WTC11 (cell line): ENCODE results near the gene TMEM204. TPM values are rescaled to one million over a fixed set of nuclear protein-coding genes. Genes with fewer than 3 reads are reported as not detected.

Experiments
- ATAC-seq: fragments of 200-7000 bp; cut with Tn5 transposase; 2 replicates; pipeline ENCODE4 v1.10.0; 2021; ENCODE audit warnings: mild to moderate bottlenecking, moderate library complexity
- CTCF ChIA-PET: fragments of 300-600 bp; sonication (Branson Sonifier 250); formaldehyde crosslinking; loops from one replicate; lab custom pipeline; 2021; ENCODE audit warnings: antibody characterized with exemption; lab: Charles Lee
- POLR2A ChIA-PET: fragments of 350-600 bp; sonication (Branson Sonifier 250); formaldehyde crosslinking; loops from one replicate; lab custom pipeline; 2021; ENCODE audit warnings: antibody characterized with exemption; lab: Charles Lee
- DNase-seq: peaks from one replicate; pipeline ENCODE4 v3.0.0; 2021; ENCODE audit warnings: low spot score
- H3K27ac Mint-ChIP-seq: 2 replicates; pipeline ENCODE4 v1.8.0; 2021; ENCODE audit warnings: mixed read lengths
- H3K27me3 Mint-ChIP-seq: 2 replicates; pipeline ENCODE4 v1.8.0; 2021; ENCODE audit warnings: low read depth, mild to moderate bottlenecking, moderate library complexity, mixed read lengths
- H3K36me3 Mint-ChIP-seq: 2 replicates; pipeline ENCODE4 v1.8.0; 2021; ENCODE audit warnings: mixed read lengths
- H3K4me1 Mint-ChIP-seq: 2 replicates; pipeline ENCODE4 v1.8.0; 2022; ENCODE audit warnings: mixed read lengths
- H3K4me3 Mint-ChIP-seq: 2 replicates; pipeline ENCODE4 v1.8.0; 2021; ENCODE audit warnings: mild to moderate bottlenecking, moderate library complexity, mixed read lengths
- H3K9me3 Mint-ChIP-seq: 2 replicates; pipeline ENCODE4 v1.8.0; 2021; ENCODE audit warnings: mixed read lengths
- CREB1 ChIP-seq: sonication (generic); formaldehyde crosslinking; IDR thresholded peaks from 2 replicates; pipeline ENCODE4 v1.8.0; 2023; ENCODE audit warnings: mild to moderate bottlenecking, missing genetic modification reagents
- ETV6 ChIP-seq: sonication (generic); formaldehyde crosslinking; IDR thresholded peaks from 2 replicates; pipeline ENCODE4 v1.8.1; 2022; ENCODE audit warnings: mild to moderate bottlenecking, missing genetic modification reagents
- GABPB1 ChIP-seq: sonication (generic); formaldehyde crosslinking; IDR thresholded peaks from 2 replicates; pipeline ENCODE4 v1.8.1; 2023; ENCODE audit warnings: mild to moderate bottlenecking, missing genetic modification reagents
- GRHL2 ChIP-seq: fragments of 250-450 bp; sonication (Bioruptor Pico); IDR thresholded peaks from 2 replicates; pipeline ENCODE4 v1.8.0; 2022; ENCODE audit warnings: mild to moderate bottlenecking, moderate library complexity; ENCODE audit not compliant: insufficient replicate concordance, severe bottlenecking
- JAZF1 ChIP-seq: fragments of 250-450 bp; sonication (Bioruptor Pico); IDR thresholded peaks from 2 replicates; pipeline ENCODE4 v1.9.0; 2021; ENCODE audit warnings: moderate library complexity, mild to moderate bottlenecking, inconsistent platforms
- JUN ChIP-seq: sonication (generic); formaldehyde crosslinking; IDR thresholded peaks from 2 replicates; pipeline ENCODE4 v1.8.0; 2023; ENCODE audit warnings: mild to moderate bottlenecking, missing genetic modification reagents
- NFYB ChIP-seq: sonication (generic); formaldehyde crosslinking; conservative IDR thresholded peaks from 2 replicates; pipeline ENCODE4 v1.8.0; 2022; ENCODE audit warnings: low read depth, missing genetic modification reagents
- SOX15 ChIP-seq: fragments of 250-450 bp; sonication (Bioruptor Pico); IDR thresholded peaks from 2 replicates; pipeline ENCODE4 v1.9.0; 2021; ENCODE audit warnings: mild to moderate bottlenecking
- TP53 ChIP-seq: sonication (generic); formaldehyde crosslinking; IDR thresholded peaks from 2 replicates; pipeline ENCODE4 v1.8.1; 2023; ENCODE audit warnings: mild to moderate bottlenecking, missing genetic modification reagents
- ZNF138 ChIP-seq: sonication (generic); formaldehyde crosslinking; conservative IDR thresholded peaks from 2 replicates; pipeline ENCODE4 v1.8.1; 2022; ENCODE audit warnings: mild to moderate bottlenecking, moderate library complexity, missing genetic modification reagents
- ZNF219 ChIP-seq: sonication (generic); formaldehyde crosslinking; IDR thresholded peaks from 2 replicates; pipeline ENCODE4 v1.8.0; 2023; ENCODE audit warnings: missing genetic modification reagents, mild to moderate bottlenecking, borderline replicate concordance
- ZNF263 ChIP-seq: sonication (generic); formaldehyde crosslinking; IDR thresholded peaks from 2 replicates; pipeline ENCODE4 v1.8.1; 2022; ENCODE audit warnings: low read depth, mild to moderate bottlenecking, moderate library complexity, missing genetic modification reagents
- total RNA-seq: library from RNA; stranded (reverse); gene quantifications from 3 replicates; pipeline ENCODE4 v1.2.3, GENCODE V29; 2021
- TF ChIP-seq, protein P1 (sequence below): fragments of 250-450 bp; sonication (Bioruptor Pico); IDR thresholded peaks from 2 replicates; pipeline ENCODE4 v1.9.0; 2021; ENCODE audit warnings: mild to moderate bottlenecking
- TF ChIP-seq, protein P2 (sequence below): sonication (generic); formaldehyde crosslinking; IDR thresholded peaks from 2 replicates; pipeline ENCODE4 v1.8.0; 2022; ENCODE audit warnings: mild to moderate bottlenecking, missing genetic modification reagents
- TF ChIP-seq, protein P3 (sequence below): fragments of 250-450 bp; sonication (Bioruptor Pico); conservative IDR thresholded peaks from 2 replicates; pipeline ENCODE4 v1.9.0; 2021; ENCODE audit warnings: mild to moderate bottlenecking
- TF ChIP-seq, protein P4 (sequence below): sonication (generic); formaldehyde crosslinking; IDR thresholded peaks from 2 replicates; pipeline ENCODE4 v1.8.0; 2023; ENCODE audit warnings: mild to moderate bottlenecking, missing genetic modification reagents
- TF ChIP-seq, protein P5 (sequence below): sonication (generic); formaldehyde crosslinking; IDR thresholded peaks from 2 replicates; pipeline ENCODE4 v1.8.1; 2023; ENCODE audit warnings: mild to moderate bottlenecking, missing genetic modification reagents, moderate library complexity

The TMEM204 gene
- total RNA-seq, 1 experiment from 2014 or later: 0.35 TPM

DNA sequence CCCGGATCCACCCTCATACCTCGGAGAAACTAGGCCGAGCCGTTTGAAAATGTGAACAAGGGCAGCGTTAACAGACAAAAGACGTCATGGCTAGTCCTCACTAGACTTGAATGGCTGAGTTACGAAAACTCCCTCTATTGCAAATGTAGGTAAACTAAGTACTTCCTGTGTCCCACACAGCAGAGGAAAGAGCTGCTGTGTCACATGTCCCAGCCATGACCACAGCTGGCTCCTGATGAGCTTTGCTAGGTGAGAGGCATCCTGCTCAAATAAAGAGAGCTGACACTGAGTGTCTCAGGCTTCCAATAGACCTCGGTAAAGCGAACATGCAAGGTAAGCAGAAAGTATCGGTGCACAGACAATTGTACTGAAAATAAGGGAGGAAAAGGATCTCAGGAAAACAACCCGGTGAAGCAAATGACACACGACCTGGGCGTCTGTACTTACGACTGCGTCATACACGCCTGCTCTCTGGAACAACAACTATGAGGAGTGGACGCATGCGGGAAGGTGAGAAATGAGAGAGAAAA lies 26.0 kb downstream of the TMEM204 start:
- TF ChIP-seq JUN (CRISPR knock-in tag): no peak
- TF ChIP-seq JAZF1 (CRISPR knock-in tag): no peak
- TF ChIP-seq GRHL2 (CRISPR knock-in tag): no peak
- TF ChIP-seq NFYB: no peak
- TF ChIP-seq ZNF263: no peak
- TF ChIP-seq GABPB1: no peak
- TF ChIP-seq, protein P1, sequence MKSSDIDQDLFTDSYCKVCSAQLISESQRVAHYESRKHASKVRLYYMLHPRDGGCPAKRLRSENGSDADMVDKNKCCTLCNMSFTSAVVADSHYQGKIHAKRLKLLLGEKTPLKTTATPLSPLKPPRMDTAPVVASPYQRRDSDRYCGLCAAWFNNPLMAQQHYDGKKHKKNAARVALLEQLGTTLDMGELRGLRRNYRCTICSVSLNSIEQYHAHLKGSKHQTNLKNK: no peak
- TF ChIP-seq, protein P2, sequence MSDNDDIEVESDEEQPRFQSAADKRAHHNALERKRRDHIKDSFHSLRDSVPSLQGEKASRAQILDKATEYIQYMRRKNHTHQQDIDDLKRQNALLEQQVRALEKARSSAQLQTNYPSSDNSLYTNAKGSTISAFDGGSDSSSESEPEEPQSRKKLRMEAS (CRISPR knock-in tag): no peak
- CTCF ChIA-PET: no interaction called here
- POLR2A ChIA-PET: no interaction called here
- H3K4me3 Mint-ChIP-seq: no peak overlapping the region
- H3K36me3 Mint-ChIP-seq: peaks cover 19% of the 10 kb centered on the region
- no peaks in the 10 kb centered on the region for H3K9me3 Mint-ChIP-seq
- H3K27ac Mint-ChIP-seq: peak overlapping the region; percentile 7
- no peaks in the 10 kb centered on the region for H3K27me3 Mint-ChIP-seq
- peaks cover 19% of the 10 kb centered on the region for H3K4me1 Mint-ChIP-seq
- DNase-seq (no peak), ATAC-seq (no peak)

DNA sequence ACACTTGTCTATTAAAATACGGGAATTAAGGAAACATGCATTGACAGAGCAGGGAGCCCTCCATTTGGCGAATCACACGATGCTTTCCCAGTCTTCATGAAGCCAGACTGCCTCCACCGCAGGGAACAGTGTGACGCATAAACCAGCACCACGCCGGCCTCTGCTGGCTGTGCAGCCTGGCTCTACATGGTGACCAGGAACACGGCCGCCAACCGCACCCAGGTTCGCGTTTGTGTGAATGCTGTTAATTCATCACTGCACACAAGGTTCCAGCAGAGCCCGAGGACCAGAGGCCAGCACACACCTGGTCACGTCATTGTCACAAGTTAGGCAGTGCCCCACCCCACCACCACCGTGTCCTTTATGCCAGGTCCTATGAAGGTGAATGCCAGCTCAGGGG lies 26.7 kb downstream of the TMEM204 start:
- no peak for DNase-seq
- no peaks in the 10 kb centered on the region for H3K27me3 Mint-ChIP-seq
- no peak for TF ChIP-seq SOX15 (CRISPR knock-in tag)
- TF ChIP-seq, protein P3, sequence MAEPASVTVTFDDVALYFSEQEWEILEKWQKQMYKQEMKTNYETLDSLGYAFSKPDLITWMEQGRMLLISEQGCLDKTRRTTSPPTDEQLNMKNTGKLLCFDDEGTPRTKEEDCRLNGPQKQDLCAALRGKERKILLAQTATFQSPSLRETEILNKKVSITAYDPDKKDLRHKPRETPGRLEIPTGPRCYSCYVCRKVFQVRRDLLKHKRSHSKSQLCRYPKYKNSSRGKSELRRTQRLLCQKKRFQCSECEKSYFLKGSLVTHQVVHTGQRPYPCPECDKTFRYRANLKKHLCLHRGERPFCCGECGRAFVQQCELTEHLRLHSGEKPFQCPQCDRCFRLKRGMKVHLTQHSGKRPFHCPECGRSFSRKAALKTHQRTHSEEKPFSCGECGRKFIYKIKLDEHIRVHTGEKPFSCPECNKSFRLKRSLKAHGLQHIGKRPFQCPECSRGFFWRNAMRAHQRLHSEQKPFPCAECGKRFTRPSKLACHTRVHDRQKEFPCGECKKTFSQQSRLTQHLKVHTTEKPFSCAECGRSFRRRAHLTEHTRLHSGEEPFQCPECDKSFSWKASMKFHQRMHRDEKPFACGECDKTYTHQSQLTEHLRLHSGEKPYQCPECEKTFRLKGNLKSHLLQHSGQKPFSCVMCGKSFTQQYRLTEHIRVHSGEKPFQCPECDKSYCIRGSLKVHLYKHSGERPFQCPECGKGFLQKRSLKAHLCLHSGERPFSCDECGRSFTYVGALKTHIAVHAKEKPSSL (CRISPR knock-in tag): no peak
- no peak for TF ChIP-seq TP53 (CRISPR knock-in tag)
- TF ChIP-seq, protein P4, sequence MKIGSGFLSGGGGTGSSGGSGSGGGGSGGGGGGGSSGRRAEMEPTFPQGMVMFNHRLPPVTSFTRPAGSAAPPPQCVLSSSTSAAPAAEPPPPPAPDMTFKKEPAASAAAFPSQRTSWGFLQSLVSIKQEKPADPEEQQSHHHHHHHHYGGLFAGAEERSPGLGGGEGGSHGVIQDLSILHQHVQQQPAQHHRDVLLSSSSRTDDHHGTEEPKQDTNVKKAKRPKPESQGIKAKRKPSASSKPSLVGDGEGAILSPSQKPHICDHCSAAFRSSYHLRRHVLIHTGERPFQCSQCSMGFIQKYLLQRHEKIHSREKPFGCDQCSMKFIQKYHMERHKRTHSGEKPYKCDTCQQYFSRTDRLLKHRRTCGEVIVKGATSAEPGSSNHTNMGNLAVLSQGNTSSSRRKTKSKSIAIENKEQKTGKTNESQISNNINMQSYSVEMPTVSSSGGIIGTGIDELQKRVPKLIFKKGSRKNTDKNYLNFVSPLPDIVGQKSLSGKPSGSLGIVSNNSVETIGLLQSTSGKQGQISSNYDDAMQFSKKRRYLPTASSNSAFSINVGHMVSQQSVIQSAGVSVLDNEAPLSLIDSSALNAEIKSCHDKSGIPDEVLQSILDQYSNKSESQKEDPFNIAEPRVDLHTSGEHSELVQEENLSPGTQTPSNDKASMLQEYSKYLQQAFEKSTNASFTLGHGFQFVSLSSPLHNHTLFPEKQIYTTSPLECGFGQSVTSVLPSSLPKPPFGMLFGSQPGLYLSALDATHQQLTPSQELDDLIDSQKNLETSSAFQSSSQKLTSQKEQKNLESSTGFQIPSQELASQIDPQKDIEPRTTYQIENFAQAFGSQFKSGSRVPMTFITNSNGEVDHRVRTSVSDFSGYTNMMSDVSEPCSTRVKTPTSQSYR (CRISPR knock-in tag): no peak
- TF ChIP-seq ZNF138 (CRISPR knock-in tag): no peak
- TF ChIP-seq, protein P2 (CRISPR knock-in tag): no peak
- no peak for TF ChIP-seq CREB1 (CRISPR knock-in tag)
- TF ChIP-seq ETV6: no peak
- no peak for TF ChIP-seq ZNF219
- TF ChIP-seq, protein P5, sequence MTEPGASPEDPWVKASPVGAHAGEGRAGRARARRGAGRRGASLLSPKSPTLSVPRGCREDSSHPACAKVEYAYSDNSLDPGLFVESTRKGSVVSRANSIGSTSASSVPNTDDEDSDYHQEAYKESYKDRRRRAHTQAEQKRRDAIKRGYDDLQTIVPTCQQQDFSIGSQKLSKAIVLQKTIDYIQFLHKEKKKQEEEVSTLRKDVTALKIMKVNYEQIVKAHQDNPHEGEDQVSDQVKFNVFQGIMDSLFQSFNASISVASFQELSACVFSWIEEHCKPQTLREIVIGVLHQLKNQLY (CRISPR knock-in tag): no peak
- TF ChIP-seq, all 79 proteins: peak for 0
- no peaks in the 10 kb centered on the region for H3K9me3 Mint-ChIP-seq
- no peak overlapping the region for H3K4me3 Mint-ChIP-seq
- peaks cover 19% of the 10 kb centered on the region for H3K4me1 Mint-ChIP-seq
- CTCF ChIA-PET: no interaction called here
- ATAC-seq: no peak
- POLR2A ChIA-PET: no interaction called here
- peak overlapping the region; percentile 7; the same call in 1 of the 2 replicates for H3K27ac Mint-ChIP-seq
- H3K36me3 Mint-ChIP-seq: peaks cover 19% of the 10 kb centered on the region
